H1 (cell line): ENCODE measurements around the gene EFEMP1. TPM values are rescaled to one million over a fixed set of nuclear protein-coding genes. Genes with fewer than 3 reads are reported as not detected.

Experiments used
- CHD2 ChIP-seq: IDR thresholded peaks from 2 replicates; pipeline ENCODE4 v1.6.1; 2012; ENCODE audit warnings: low read length, improper control_type of control experiment
- CTBP2 ChIP-seq: IDR thresholded peaks from 2 replicates; pipeline ENCODE4 v1.7.0; 2011; ENCODE audit warnings: borderline replicate concordance, mild to moderate bottlenecking, moderate library complexity, mixed read lengths, low read length; ENCODE audit not compliant: insufficient read depth, insufficient read length
- POLR2A ChIP-seq, 2 experiments: IDR thresholded peaks; 1 replicate in 1 of 2; 2 replicates in 1 of 2; pipeline ENCODE4 v1.6.1; 2011; ENCODE audit warnings: low read depth in 2 of 2, low read length in 2 of 2, mild to moderate bottlenecking in 2 of 2; ENCODE audit errors: control extremely low read depth in 1 of 2
- RNF2 ChIP-seq: fragments of 200-900, 300-1000 bp; sonication (generic); IDR thresholded peaks from 2 replicates; pipeline ENCODE4 v1.7.1; 2016; ENCODE audit warnings: borderline replicate concordance, low read depth, mild to moderate bottlenecking, antibody characterized with exemption, low read length; ENCODE audit not compliant: poor library complexity, severe bottlenecking; ENCODE audit errors: missing control alignments
- SIX5 ChIP-seq: IDR thresholded peaks from 2 replicates; pipeline ENCODE4 v1.6.1; 2011; ENCODE audit warnings: mild to moderate bottlenecking, low read depth, low read length
- SP1 ChIP-seq: IDR thresholded peaks from 2 replicates; pipeline ENCODE4 v1.6.1; 2011; ENCODE audit warnings: low read depth, low read length
- polyA plus RNA-seq, 7 experiments: library from polyadenylated mRNA; depleted of rRNA in 3 of 7; stranded (reverse) in 5 of 7; unstranded in 2 of 7; fragments of >200 nt in 5 of 7; fragments of 200-250 nt in 2 of 7; gene quantifications; 1 replicate in 5 of 7; 2 replicates in 1 of 7; 4 replicates in 1 of 7; pipeline versions ENCODE4 v1.2.1 to v1.2.3, GENCODE V29; 2011 to 2013; ENCODE audit warnings: missing spikeins in 2 of 7, mixed read lengths in 2 of 7
- total RNA-seq: library from RNA; stranded (reverse); fragmentation: NEBNext Ultra II Directional; extraction: Animal tissue kit (Norgen Biotek cat#: 25700); gene quantifications from 2 replicates; pipeline ENCODE4 v1.2.1, GENCODE V29; 2021

Gene EFEMP1
- total and polyA plus RNA-seq, 2 of the 8 experiments (the other 6 are each of a cell fraction or from before 2014, with no cell fraction given) = 15.5 to 19.7 TPM

GRCh38 chr2:55824551-55825096, 99.0 kb downstream of the EFEMP1 start (continued):
- TF ChIP-seq RNF2 = no peak
- no peak for TF ChIP-seq CHD2
- TF ChIP-seq CTBP2 = no peak
- TF ChIP-seq POLR2A (IDR thresholded peaks at IDR 0.05; ENCODE audit: control extremely low read depth in 1 of 2, low read depth in 2 of 2, low read length in 2 of 2) = no peak
- TF ChIP-seq SIX5 = no peak
- TF ChIP-seq SP1 = no peak

Other genes starting within 250 kb of the EFEMP1 start
- 40.2 and 43.2 TPM in 2 replicates for gene PNPT1, start 229.9 kb downstream of the EFEMP1 start, total RNA-seq
- gene PNPT1, start 229.9 kb downstream of the EFEMP1 start, polyA plus RNA-seq (2011; rRNA removed) = 8.3 and 36.0 TPM in 2 replicates